Measurements from ENCODE around the gene FOXP1. TPM values are rescaled to one million over a fixed set of nuclear protein-coding genes. Genes with fewer than 3 reads are reported as not detected.

Gene FOXP1
- total RNA-seq, 1 donor from 2014 or later, result 195 TPM

- TF ChIP-seq, protein P1, sequence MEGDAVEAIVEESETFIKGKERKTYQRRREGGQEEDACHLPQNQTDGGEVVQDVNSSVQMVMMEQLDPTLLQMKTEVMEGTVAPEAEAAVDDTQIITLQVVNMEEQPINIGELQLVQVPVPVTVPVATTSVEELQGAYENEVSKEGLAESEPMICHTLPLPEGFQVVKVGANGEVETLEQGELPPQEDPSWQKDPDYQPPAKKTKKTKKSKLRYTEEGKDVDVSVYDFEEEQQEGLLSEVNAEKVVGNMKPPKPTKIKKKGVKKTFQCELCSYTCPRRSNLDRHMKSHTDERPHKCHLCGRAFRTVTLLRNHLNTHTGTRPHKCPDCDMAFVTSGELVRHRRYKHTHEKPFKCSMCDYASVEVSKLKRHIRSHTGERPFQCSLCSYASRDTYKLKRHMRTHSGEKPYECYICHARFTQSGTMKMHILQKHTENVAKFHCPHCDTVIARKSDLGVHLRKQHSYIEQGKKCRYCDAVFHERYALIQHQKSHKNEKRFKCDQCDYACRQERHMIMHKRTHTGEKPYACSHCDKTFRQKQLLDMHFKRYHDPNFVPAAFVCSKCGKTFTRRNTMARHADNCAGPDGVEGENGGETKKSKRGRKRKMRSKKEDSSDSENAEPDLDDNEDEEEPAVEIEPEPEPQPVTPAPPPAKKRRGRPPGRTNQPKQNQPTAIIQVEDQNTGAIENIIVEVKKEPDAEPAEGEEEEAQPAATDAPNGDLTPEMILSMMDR (IDR thresholded peaks at IDR 0.05), result no peak
- H3K4me3 Mint-ChIP-seq (ENCODE audit: unreplicated experiment), result no peak overlapping the region
- no peak for DNase-seq (ENCODE audit: extremely low spot score, unreplicated experiment)
- H3K36me3 Mint-ChIP-seq (ENCODE audit: unreplicated experiment), result peaks cover 81% of the 10 kb centered on the region
- no peaks in the 10 kb centered on the region for H3K27me3 Mint-ChIP-seq (ENCODE audit: unreplicated experiment)
- peaks cover 55% of the 10 kb centered on the region for H3K4me1 Mint-ChIP-seq (ENCODE audit: unreplicated experiment)
- peak overlapping the region; percentile 89 for H3K27ac Mint-ChIP-seq (ENCODE audit: unreplicated experiment)
- H3K9me3 Mint-ChIP-seq (ENCODE audit: unreplicated experiment), result no peaks in the 10 kb centered on the region
These were observed 538.2 kb downstream of the FOXP1 start for GRCh38 chr3:71045212-71045916.

GRCh38 chr3:71042759-71043158 is 540.8 kb downstream of the FOXP1 start:
- DNase-seq (ENCODE audit: extremely low spot score, unreplicated experiment), result no peak
- H3K4me3 Mint-ChIP-seq (ENCODE audit: unreplicated experiment), result no peak overlapping the region
- no peak overlapping the region for H3K27ac Mint-ChIP-seq (ENCODE audit: unreplicated experiment)
- peaks cover 29% of the 10 kb centered on the region for H3K4me1 Mint-ChIP-seq (ENCODE audit: unreplicated experiment)
- H3K27me3 Mint-ChIP-seq (ENCODE audit: unreplicated experiment), result no peaks in the 10 kb centered on the region
- H3K9me3 Mint-ChIP-seq (ENCODE audit: unreplicated experiment), result no peaks in the 10 kb centered on the region
- peaks cover 82% of the 10 kb centered on the region for H3K36me3 Mint-ChIP-seq (ENCODE audit: unreplicated experiment)
- TF ChIP-seq, protein P1 (IDR thresholded peaks at IDR 0.05), result no peak

DNA sequence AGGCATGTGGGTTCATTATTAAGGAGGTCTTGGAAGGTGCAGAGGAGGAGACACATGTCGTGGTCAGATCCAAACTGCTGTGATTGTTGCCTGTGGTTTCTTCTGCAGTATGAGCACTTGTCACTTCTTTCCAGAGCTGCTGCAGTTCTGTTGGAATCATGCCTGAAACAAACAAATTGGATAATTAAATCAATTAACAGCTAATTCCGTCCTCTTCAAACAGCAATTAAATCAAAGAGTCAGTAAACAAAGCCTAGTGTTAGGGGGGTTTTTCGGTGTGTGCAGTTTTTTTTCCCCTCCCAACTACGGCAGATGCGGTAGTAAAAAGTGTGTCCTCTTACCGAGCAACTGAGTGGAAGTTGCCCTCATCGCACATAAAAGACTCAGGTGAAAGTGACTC is 542.2 kb downstream of the FOXP1 start:
- Mint-ChIP-seq H3K4me1 (ENCODE audit: unreplicated experiment) (peaks cover 20% of the 10 kb centered on the region), H3K9me3 (ENCODE audit: unreplicated experiment) (no peaks in the 10 kb centered on the region), H3K4me3 (ENCODE audit: unreplicated experiment) (no peak overlapping the region), H3K27me3 (ENCODE audit: unreplicated experiment) (no peaks in the 10 kb centered on the region), H3K27ac (ENCODE audit: unreplicated experiment) (peak overlapping the region; percentile 64), H3K36me3 (ENCODE audit: unreplicated experiment) (peaks cover 76% of the 10 kb centered on the region)
- DNase-seq (ENCODE audit: extremely low spot score, unreplicated experiment), result no peak
- TF ChIP-seq, protein P1 (IDR thresholded peaks at IDR 0.05), result no peak

DNA sequence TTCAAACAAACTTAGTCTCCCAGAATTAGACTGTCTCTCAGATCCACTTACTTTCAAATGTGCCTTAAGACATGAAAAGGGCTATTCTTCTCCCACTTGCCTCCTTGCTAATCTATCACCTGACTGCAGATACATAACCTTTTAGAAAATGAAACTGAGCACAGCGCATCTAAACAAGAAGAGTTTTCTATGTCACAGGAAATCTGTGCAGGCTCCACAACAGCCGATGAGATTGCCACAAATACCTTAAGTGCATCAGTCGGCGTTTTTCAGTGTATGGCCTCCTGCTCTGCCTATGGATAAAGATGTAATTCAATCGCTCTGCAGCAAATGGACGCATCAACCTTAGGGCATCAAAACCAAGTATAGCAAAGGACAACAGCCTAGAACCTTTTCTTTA is 544.2 kb downstream of the FOXP1 start:
- TF ChIP-seq, protein P1 (IDR thresholded peaks at IDR 0.05), result no peak
- peaks cover 65% of the 10 kb centered on the region for H3K36me3 Mint-ChIP-seq (ENCODE audit: unreplicated experiment)
- no peaks in the 10 kb centered on the region for H3K9me3 Mint-ChIP-seq (ENCODE audit: unreplicated experiment)
- H3K27ac Mint-ChIP-seq (ENCODE audit: unreplicated experiment), result no peak overlapping the region
- H3K4me3 Mint-ChIP-seq (ENCODE audit: unreplicated experiment), result no peak overlapping the region
- peaks cover 22% of the 10 kb centered on the region for H3K4me1 Mint-ChIP-seq (ENCODE audit: unreplicated experiment)
- no peak for DNase-seq (ENCODE audit: extremely low spot score, unreplicated experiment)
- no peaks in the 10 kb centered on the region for H3K27me3 Mint-ChIP-seq (ENCODE audit: unreplicated experiment)

- Mint-ChIP-seq H3K36me3 (ENCODE audit: unreplicated experiment) (peaks cover 68% of the 10 kb centered on the region), H3K27ac (ENCODE audit: unreplicated experiment) (peak overlapping the region; percentile 8), H3K9me3 (ENCODE audit: unreplicated experiment) (no peaks in the 10 kb centered on the region), H3K4me3 (ENCODE audit: unreplicated experiment) (no peak overlapping the region), H3K4me1 (ENCODE audit: unreplicated experiment) (peaks cover 30% of the 10 kb centered on the region), H3K27me3 (ENCODE audit: unreplicated experiment) (no peaks in the 10 kb centered on the region)
- TF ChIP-seq, protein P1 (IDR thresholded peaks at IDR 0.05), result no peak
- no peak for DNase-seq (ENCODE audit: extremely low spot score, unreplicated experiment)
These were observed 545.8 kb downstream of the FOXP1 start for GRCh38 chr3:71037775-71038174.
